Calu3 (cell line): ENCODE results near the gene MT1HL1. TPM values are rescaled to one million over a fixed set of nuclear protein-coding genes. Genes with fewer than 3 reads are reported as not detected.

Experiments used
- BruUV-seq: library from RNA; stranded (reverse); fragments of 400-500 nt; replicated peaks from 2 replicates; lab custom pipeline; 2021; lab: Mats Ljungman, UMichigan
- CTCF ChIA-PET: fragments of 300-600 bp; sonication (Branson Sonifier 250); formaldehyde crosslinking; loops from one replicate; lab custom pipeline; 2022; ENCODE audit warnings: antibody characterized with exemption; lab: Charles Lee
- DNase-seq: peaks from one replicate; pipeline ENCODE4 v3.0.0; 2022
- H3K27ac Mint-ChIP-seq: one replicate; pipeline ENCODE4 v1.8.0; 2022; ENCODE audit warnings: mixed read lengths; ENCODE audit not compliant: unreplicated experiment
- H3K27me3 Mint-ChIP-seq: one replicate; pipeline ENCODE4 v1.8.0; 2022; ENCODE audit warnings: mixed read lengths; ENCODE audit not compliant: unreplicated experiment
- H3K36me3 Mint-ChIP-seq: one replicate; pipeline ENCODE4 v1.8.0; 2022; ENCODE audit warnings: mild to moderate bottlenecking, moderate library complexity, mixed read lengths; ENCODE audit not compliant: insufficient read depth, unreplicated experiment
- H3K4me1 Mint-ChIP-seq: one replicate; pipeline ENCODE4 v1.8.0; 2022; ENCODE audit warnings: mild to moderate bottlenecking, low read depth, mixed read lengths; ENCODE audit not compliant: unreplicated experiment
- H3K4me3 Mint-ChIP-seq: one replicate; pipeline ENCODE4 v1.8.0; 2022; ENCODE audit warnings: mild to moderate bottlenecking, low read depth, moderate library complexity, mixed read lengths; ENCODE audit not compliant: unreplicated experiment
- H3K9me3 Mint-ChIP-seq: one replicate; pipeline ENCODE4 v1.8.0; 2022; ENCODE audit warnings: low read depth, mixed read lengths; ENCODE audit not compliant: unreplicated experiment
- CTCF ChIP-seq: fragments of 200-600 bp; IDR thresholded peaks from one replicate; pipeline ENCODE4 v1.8.0; 2022; ENCODE audit warnings: antibody characterized with exemption; ENCODE audit not compliant: unreplicated experiment
- intact Hi-C: fragments of 100-400 bp; cut with micrococcal nuclease; formaldehyde crosslinking; loops from one replicate; pipeline ENCODE4 v1.10.0; 2022; ENCODE audit not compliant: unreplicated experiment
- total RNA-seq: library from RNA; stranded (reverse); gene quantifications from 2 replicates; pipeline ENCODE4 v1.2.3, GENCODE V29; 2022

The MT1HL1 gene
- total RNA-seq, 1 experiment from 2014 or later, result not detected

- Mint-ChIP-seq H3K9me3 (peaks cover 9% of the 10 kb centered on the region), H3K4me3 (no peak overlapping the region), H3K36me3 (no peaks in the 10 kb centered on the region), H3K4me1 (no peaks in the 10 kb centered on the region), H3K27ac (no peak overlapping the region), H3K27me3 (no peaks in the 10 kb centered on the region)
- CTCF ChIA-PET, result interaction anchor here (0.6 to 1.4 kb wide), 2 partner anchors 14 to 38 kb away, joined by 3 to 4 read pairs; no protein-coding TSS in a partner anchor
- no peak for TF ChIP-seq CTCF
- intact Hi-C loops, result loop anchor here (10.0 kb wide), 1 partner anchor 343 kb away; no protein-coding TSS in a partner anchor
- no TSS peak for BruUV-seq
- DNase-seq, result no peak
Observed at GRCh38 chr1:237031480-237031879, 27.2 kb upstream of the MT1HL1 start.

- Mint-ChIP-seq H3K9me3 (peaks cover 13% of the 10 kb centered on the region), H3K36me3 (no peaks in the 10 kb centered on the region), H3K4me1 (no peaks in the 10 kb centered on the region), H3K27me3 (no peaks in the 10 kb centered on the region), H3K27ac (no peak overlapping the region), H3K4me3 (no peak overlapping the region)
- no TSS peak for BruUV-seq
- no peak for TF ChIP-seq CTCF
- no peak for DNase-seq
- CTCF ChIA-PET, result no interaction called here
- intact Hi-C loops, result loop anchor here (10.0 kb wide), 1 partner anchor 345 kb away; no protein-coding TSS in a partner anchor
Observed at GRCh38 chr1:237029850-237030535, 25.8 kb upstream of the MT1HL1 start.

- intact Hi-C loops, result no loop called here
- CTCF ChIA-PET, result no interaction called here
- no peak overlapping the region for H3K27ac Mint-ChIP-seq
- H3K36me3 Mint-ChIP-seq, result no peaks in the 10 kb centered on the region
- TF ChIP-seq CTCF, result no peak
- H3K27me3 Mint-ChIP-seq, result no peaks in the 10 kb centered on the region
- no TSS peak for BruUV-seq
- no peak overlapping the region for H3K4me3 Mint-ChIP-seq
- no peak for DNase-seq
- peaks cover 10% of the 10 kb centered on the region for H3K9me3 Mint-ChIP-seq
- no peaks in the 10 kb centered on the region for H3K4me1 Mint-ChIP-seq
Observed at GRCh38 chr1:237029240-237029639, 25.0 kb upstream of the MT1HL1 start.

GRCh38 chr1:237025358-237026074, 21.3 kb upstream of the MT1HL1 start:
- BruUV-seq, result no TSS peak
- intact Hi-C loops, result no loop called here
- CTCF ChIA-PET, result no interaction called here
- H3K4me1 Mint-ChIP-seq, result no peaks in the 10 kb centered on the region
- peaks cover 10% of the 10 kb centered on the region for H3K9me3 Mint-ChIP-seq
- no peak for TF ChIP-seq CTCF
- no peaks in the 10 kb centered on the region for H3K36me3 Mint-ChIP-seq
- DNase-seq, result no peak
- no peaks in the 10 kb centered on the region for H3K27me3 Mint-ChIP-seq
- no peak overlapping the region for H3K4me3 Mint-ChIP-seq
- no peak overlapping the region for H3K27ac Mint-ChIP-seq
